Left ventricle myocardium inferior (tissue), 1 donor: Measurements from ENCODE around the gene CNTLN. TPM values are rescaled to one million over a fixed set of nuclear protein-coding genes. Genes with fewer than 3 reads are reported as not detected.
"Not testable (repeated sequence)": the region's sequence is repeated elsewhere in the genome, so short reads cannot be mapped to it uniquely, and the experiment has no call there.

ENCODE experiments used
- DNase-seq: peaks from one replicate; pipeline ENCODE4 v3.0.0-alpha.2; 2020
- H3K27ac ChIP-seq: fragments of 200-600 bp; replicated peaks from 2 replicates; pipeline ENCODE4 v1.8.0; 2021
- H3K27me3 ChIP-seq: fragments of 200-600 bp; 2 replicates; pipeline ENCODE4 v1.8.0; 2021; ENCODE audit warnings: low read depth
- H3K36me3 ChIP-seq: fragments of 200-600 bp; 2 replicates; pipeline ENCODE4 v1.8.0; 2021
- H3K4me1 ChIP-seq: fragments of 200-600 bp; 2 replicates; pipeline ENCODE4 v1.8.0; 2021
- H3K4me3 ChIP-seq: fragments of 200-600 bp; 2 replicates; pipeline ENCODE4 v1.8.0; 2021; ENCODE audit warnings: mild to moderate bottlenecking, moderate library complexity
- H3K9me3 ChIP-seq: fragments of 200-600 bp; replicated peaks from 2 replicates; pipeline ENCODE4 v1.8.0; 2021
- intact Hi-C: fragments of 100-400 bp; cut with micrococcal nuclease; formaldehyde crosslinking; loops from one replicate; pipeline ENCODE4 v1.11.0; 2022
- total RNA-seq: library from RNA; stranded (reverse); fragmentation: NEBNext Ultra II Directional; extraction: Animal tissue kit (Norgen Biotek cat#: 25700); gene quantifications from one replicate; pipeline ENCODE4 v1.2.1, GENCODE V29; 2021
- TF ChIP-seq, protein P1 (sequence below): fragments of 200-600 bp; IDR thresholded peaks from 2 replicates; pipeline ENCODE4 v1.8.0; 2021; ENCODE audit warnings: antibody characterized with exemption, mild to moderate bottlenecking, borderline replicate concordance
- donor health status: DM: no; HTN: yes; CAD: no; lungs with severe emphysema.

Gene CNTLN
- total RNA-seq, 1 donor from 2014 or later: 3.5 TPM

DNA sequence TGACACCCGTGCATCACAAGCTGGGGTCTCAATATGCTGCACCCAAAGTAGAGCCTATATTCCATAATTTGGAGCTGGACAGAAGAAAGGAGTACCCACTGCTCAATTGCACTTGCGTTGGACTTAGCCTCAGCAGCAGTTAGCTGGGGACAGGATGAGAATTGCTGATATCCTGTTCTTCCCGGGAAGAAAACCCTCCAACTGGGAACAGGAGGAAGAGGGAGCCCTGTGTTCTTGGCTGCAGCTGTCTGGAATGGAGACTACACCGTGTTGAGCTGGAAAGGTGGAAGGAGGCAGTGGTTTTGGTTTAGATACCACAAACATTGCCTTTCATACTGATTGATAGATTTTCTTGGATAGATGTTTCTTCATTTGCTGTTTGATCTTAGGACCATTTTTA, 24.6 kb downstream of the CNTLN start:
- no peak for DNase-seq
- Histone ChIP-seq H3K4me3 (no peak overlapping the region), H3K27ac (no peak overlapping the region), H3K27me3 (no peaks in the 10 kb centered on the region), H3K4me1 (no peaks in the 10 kb centered on the region), H3K9me3 (no peaks in the 10 kb centered on the region), H3K36me3 (peaks cover 13% of the 10 kb centered on the region)
- intact Hi-C loops: loop anchor here (10.0 kb wide), 1 partner anchor 595 kb away; no protein-coding TSS in a partner anchor
- TF ChIP-seq, protein P1, sequence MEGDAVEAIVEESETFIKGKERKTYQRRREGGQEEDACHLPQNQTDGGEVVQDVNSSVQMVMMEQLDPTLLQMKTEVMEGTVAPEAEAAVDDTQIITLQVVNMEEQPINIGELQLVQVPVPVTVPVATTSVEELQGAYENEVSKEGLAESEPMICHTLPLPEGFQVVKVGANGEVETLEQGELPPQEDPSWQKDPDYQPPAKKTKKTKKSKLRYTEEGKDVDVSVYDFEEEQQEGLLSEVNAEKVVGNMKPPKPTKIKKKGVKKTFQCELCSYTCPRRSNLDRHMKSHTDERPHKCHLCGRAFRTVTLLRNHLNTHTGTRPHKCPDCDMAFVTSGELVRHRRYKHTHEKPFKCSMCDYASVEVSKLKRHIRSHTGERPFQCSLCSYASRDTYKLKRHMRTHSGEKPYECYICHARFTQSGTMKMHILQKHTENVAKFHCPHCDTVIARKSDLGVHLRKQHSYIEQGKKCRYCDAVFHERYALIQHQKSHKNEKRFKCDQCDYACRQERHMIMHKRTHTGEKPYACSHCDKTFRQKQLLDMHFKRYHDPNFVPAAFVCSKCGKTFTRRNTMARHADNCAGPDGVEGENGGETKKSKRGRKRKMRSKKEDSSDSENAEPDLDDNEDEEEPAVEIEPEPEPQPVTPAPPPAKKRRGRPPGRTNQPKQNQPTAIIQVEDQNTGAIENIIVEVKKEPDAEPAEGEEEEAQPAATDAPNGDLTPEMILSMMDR: no peak

GRCh38 chr9:17160327-17160726, 25.5 kb downstream of the CNTLN start:
- TF ChIP-seq, protein P1: no peak
- Histone ChIP-seq H3K27ac (no peak overlapping the region), H3K36me3 (peaks cover 6% of the 10 kb centered on the region), H3K4me1 (no peaks in the 10 kb centered on the region), H3K27me3 (no peaks in the 10 kb centered on the region), H3K4me3 (no peak overlapping the region), H3K9me3 (no peaks in the 10 kb centered on the region)
- intact Hi-C loops: no loop called here
- DNase-seq: no peak

- Histone ChIP-seq H3K9me3 (peaks cover 21% of the 10 kb centered on the region), H3K27me3 (no peaks in the 10 kb centered on the region), H3K4me3 (no peak overlapping the region), H3K36me3 (no peaks in the 10 kb centered on the region), H3K4me1 (no peaks in the 10 kb centered on the region), H3K27ac (no peak overlapping the region)
- DNase-seq: no peak
- intact Hi-C loops: no loop called here
- TF ChIP-seq, protein P1: no peak
These were observed 30.9 kb downstream of the CNTLN start for GRCh38 chr9:17165764-17166163.

DNA sequence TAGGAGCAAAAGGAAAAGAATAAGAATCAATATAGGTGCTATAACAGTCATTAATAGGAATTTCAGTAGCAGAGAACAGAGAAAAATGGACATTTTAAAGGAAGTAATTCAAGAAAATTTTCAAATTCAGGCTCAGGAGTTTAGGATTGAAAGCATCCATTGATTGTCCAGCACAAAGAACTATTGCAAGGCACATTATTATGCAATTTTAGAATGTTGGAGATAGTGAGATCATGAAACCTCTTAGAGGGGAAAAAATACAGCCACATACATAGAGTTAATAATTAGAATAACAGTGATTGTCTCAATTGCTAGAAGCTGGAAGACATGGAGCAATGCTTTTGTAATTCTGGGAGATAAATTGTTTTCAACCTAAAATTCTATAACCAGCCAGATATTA, 31.5 kb downstream of the CNTLN start:
- no peak for DNase-seq
- intact Hi-C loops: no loop called here
- H3K27me3 ChIP-seq: no peaks in the 10 kb centered on the region

DNA sequence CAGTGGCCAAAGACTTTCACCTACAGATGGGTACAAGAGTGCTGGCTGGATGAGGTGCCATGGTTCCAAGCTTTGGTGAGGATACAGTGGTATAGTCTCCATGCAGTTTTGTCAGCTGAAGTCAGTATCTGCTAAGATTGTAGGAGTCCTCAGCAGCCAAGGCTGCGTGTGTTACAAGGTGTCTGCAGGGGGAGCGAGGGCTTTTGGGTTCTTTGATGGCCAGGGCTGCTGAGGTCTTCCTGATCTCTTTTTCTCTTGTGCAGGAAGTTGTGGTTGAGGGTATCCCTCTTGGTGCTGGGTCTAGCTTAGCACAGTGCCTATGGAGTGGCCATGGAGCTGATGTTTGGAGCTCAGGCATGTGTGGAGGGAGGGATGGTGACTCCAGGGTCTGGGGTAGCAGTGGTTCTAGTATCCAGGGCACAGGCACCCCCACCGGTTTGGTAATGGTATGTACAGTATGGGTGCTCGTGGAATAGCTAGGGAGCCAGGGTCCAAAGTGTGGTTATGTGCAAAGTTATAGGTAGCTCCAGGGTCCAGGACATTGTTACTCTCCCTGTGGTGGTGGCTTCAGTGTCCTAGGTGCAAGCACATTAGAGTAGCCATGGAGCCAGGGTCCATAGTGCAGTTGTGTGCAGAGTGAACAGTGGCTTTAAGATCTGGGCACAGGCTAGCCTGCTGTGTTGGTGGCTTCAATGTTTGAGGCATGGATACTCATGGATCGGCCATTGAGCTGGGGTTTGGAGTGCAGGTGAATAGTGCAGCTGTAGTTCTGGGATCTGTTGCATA, 36.7 kb downstream of the CNTLN start:
- Histone ChIP-seq H3K36me3 (no peaks in the 10 kb centered on the region), H3K27ac (no peak overlapping the region), H3K4me1 (no peaks in the 10 kb centered on the region), H3K4me3 (no peak overlapping the region), H3K27me3 (no peaks in the 10 kb centered on the region), H3K9me3 (peaks cover 22% of the 10 kb centered on the region)
- DNase-seq: no peak
- intact Hi-C loops: no loop called here
- TF ChIP-seq, protein P1: no peak

More for the DNA sequence above, 31.5 kb downstream of the CNTLN start:
- Histone ChIP-seq H3K27ac (no peak overlapping the region), H3K9me3 (peaks cover 22% of the 10 kb centered on the region), H3K4me3 (no peak overlapping the region), H3K4me1 (no peaks in the 10 kb centered on the region), H3K36me3 (no peaks in the 10 kb centered on the region)
- TF ChIP-seq, protein P1: no peak

DNA sequence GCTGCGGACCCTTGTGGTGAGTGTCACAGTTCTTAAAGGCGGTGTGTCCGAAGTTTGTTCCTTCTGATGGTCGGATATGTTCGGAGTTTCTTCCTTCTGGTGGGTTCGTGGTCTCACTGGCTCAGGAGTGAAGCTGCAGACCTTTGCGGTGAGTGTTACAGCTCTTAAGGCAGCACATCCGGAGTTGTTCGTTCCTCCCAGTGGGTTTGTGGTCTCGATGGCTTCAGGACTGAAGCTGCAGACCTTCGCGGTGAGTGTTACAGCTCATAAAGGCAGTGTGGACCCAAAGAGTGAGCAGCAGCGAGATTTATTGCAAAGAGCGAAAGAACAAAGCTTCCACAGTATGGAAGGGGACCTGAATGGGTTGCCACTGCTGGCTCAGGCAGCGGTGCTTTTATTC, 42.7 kb downstream of the CNTLN start:
- H3K4me1 ChIP-seq, H3K27ac ChIP-seq, intact Hi-C loops, H3K4me3 ChIP-seq, H3K9me3 ChIP-seq, DNase-seq, H3K27me3 ChIP-seq, H3K36me3 ChIP-seq: not testable (repeated sequence)
